HUDEP-2 (cell line): Measurements from ENCODE around the gene CEP78.
"Not testable (repeated sequence)": the region's sequence is repeated elsewhere in the genome, so short reads cannot be mapped to it uniquely, and the experiment has no call there.

Source experiments
- DNase-seq, 76 experiments: peaks; one replicate each; lab custom pipeline; 2025; ENCODE audit not compliant: unreplicated experiment in 76 of 76; lab: John Stamatoyannopoulos, UW

CEP78 gene

GRCh38 chr9:78235762-78236550, at the start of gene CEP78:
TSS of gene CEP78 (plus strand) at chr9:78236075. CDS start at chr9:78236351, 276 bp downstream.
- DNase-seq = peak in 75 of 76 experiments; percentile 25 to 90 (median 79)

GRCh38 chr9:78187763-78188484, 48.0 kb upstream of the CEP78 start:
- no peak for DNase-seq

GRCh38 chr9:78188594-78188993, 47.3 kb upstream of the CEP78 start:
- DNase-seq = no peak

GRCh38 chr9:78189001-78189400, 46.9 kb upstream of the CEP78 start:
- no peak for DNase-seq

GRCh38 chr9:78189461-78189860, 46.4 kb upstream of the CEP78 start:
- no peak for DNase-seq

GRCh38 chr9:78191931-78192330, 43.9 kb upstream of the CEP78 start:
- DNase-seq = no peak

- no peak for DNase-seq
These were observed 39.6 kb upstream of the CEP78 start for GRCh38 chr9:78196258-78196657.

GRCh38 chr9:78201158-78201777, 34.6 kb upstream of the CEP78 start:
- not testable (repeated sequence) for DNase-seq

- DNase-seq = no peak
These were observed 28.6 kb upstream of the CEP78 start for GRCh38 chr9:78207319-78207718.

GRCh38 chr9:78207901-78208300, 28.0 kb upstream of the CEP78 start:
- DNase-seq = no peak

GRCh38 chr9:78209127-78209526, 26.7 kb upstream of the CEP78 start:
- DNase-seq = no peak

- DNase-seq = no peak
These were observed 25.0 kb upstream of the CEP78 start for GRCh38 chr9:78210841-78211301.

GRCh38 chr9:78212868-78213267, 23.0 kb upstream of the CEP78 start:
- no peak for DNase-seq

GRCh38 chr9:78213712-78214111, 22.2 kb upstream of the CEP78 start:
- DNase-seq = no peak

GRCh38 chr9:78214492-78214891, 21.4 kb upstream of the CEP78 start:
- no peak for DNase-seq

- DNase-seq = no peak
These were observed 20.2 kb upstream of the CEP78 start for GRCh38 chr9:78215706-78216105.

GRCh38 chr9:78218890-78219289, 17.0 kb upstream of the CEP78 start:
- DNase-seq = no peak

- DNase-seq = no peak
These were observed 14.4 kb upstream of the CEP78 start for GRCh38 chr9:78221425-78221824.

GRCh38 chr9:78221841-78222240, 14.0 kb upstream of the CEP78 start:
- DNase-seq = not testable (repeated sequence)

GRCh38 chr9:78230761-78231160, 5.1 kb upstream of the CEP78 start:
- DNase-seq = no peak

GRCh38 chr9:78232471-78232870, 3.4 kb upstream of the CEP78 start:
- DNase-seq = not testable (repeated sequence)
